HepG2 (cell line): Measurements from ENCODE around the gene COPS4. TPM values are rescaled to one million over a fixed set of nuclear protein-coding genes. Genes with fewer than 3 reads are reported as not detected.

Experiments used
- ATF2 ChIP-seq: sonication (generic); formaldehyde crosslinking; IDR thresholded peaks from 2 replicates; pipeline ENCODE4 v1.4.0; 2020; ENCODE audit warnings: missing genetic modification reagents
- EZH2 ChIP-seq: conservative IDR thresholded peaks from 2 replicates; pipeline ENCODE4 v1.6.1; 2012; ENCODE audit warnings: mild to moderate bottlenecking, low read depth, low read length, moderate library complexity
- HNF1A ChIP-seq, 2 experiments: sonication (generic) in 1 of 2; formaldehyde crosslinking in 1 of 2; IDR thresholded peaks; 2 replicates each; pipeline versions ENCODE4 v1.4.0 to v1.6.1; 2016 to 2020; ENCODE audit warnings: borderline replicate concordance in 1 of 2, low read depth in 1 of 2, mild to moderate bottlenecking in 1 of 2, missing genetic modification reagents in 1 of 2
- HNRNPH1 ChIP-seq: fragments of 200-400 bp; formaldehyde crosslinking; optimal IDR thresholded peaks from 2 replicates; pipeline ENCODE3; 2017; ENCODE audit warnings: mild to moderate bottlenecking, low read depth, low read length
- IRF2 ChIP-seq: IDR thresholded peaks from 2 replicates; pipeline ENCODE4 v1.6.1; 2018; ENCODE audit warnings: missing genetic modification reagents, missing compliant biosample characterization
- KIAA2018 ChIP-seq: sonication (generic); formaldehyde crosslinking; IDR thresholded peaks from 2 replicates; pipeline ENCODE4 v1.5.0; 2020; ENCODE audit warnings: mild to moderate bottlenecking, missing genetic modification reagents, borderline replicate concordance
- TEAD2 ChIP-seq: sonication (generic); formaldehyde crosslinking; IDR thresholded peaks from 2 replicates; pipeline ENCODE4 v1.9.0; 2021; ENCODE audit warnings: missing genetic modification reagents
- ZNF160 ChIP-seq: sonication (generic); formaldehyde crosslinking; IDR thresholded peaks from 2 replicates; pipeline ENCODE4 v1.8.0; 2022; ENCODE audit warnings: mild to moderate bottlenecking, inconsistent platforms, missing genetic modification reagents
- ZNF367 ChIP-seq: sonication (generic); formaldehyde crosslinking; IDR thresholded peaks from 2 replicates; pipeline ENCODE4 v1.4.0; 2020; ENCODE audit warnings: missing genetic modification reagents, borderline replicate concordance
- ZNF615 ChIP-seq: sonication (generic); formaldehyde crosslinking; IDR thresholded peaks from 2 replicates; pipeline ENCODE4 v1.5.0; 2020; ENCODE audit warnings: mild to moderate bottlenecking, missing genetic modification reagents, borderline replicate concordance
- ZNF781 ChIP-seq: sonication (generic); formaldehyde crosslinking; IDR thresholded peaks from 2 replicates; pipeline ENCODE4 v1.5.1; 2020; ENCODE audit warnings: borderline replicate concordance, mild to moderate bottlenecking, missing genetic modification reagents; ENCODE audit errors: not compliant biosample characterization
- ZSCAN22 ChIP-seq: sonication (generic); formaldehyde crosslinking; IDR thresholded peaks from 2 replicates; pipeline ENCODE4 v1.4.0; 2020; ENCODE audit warnings: mild to moderate bottlenecking, missing genetic modification reagents
- polyA plus RNA-seq, 8 experiments: library from polyadenylated mRNA; depleted of rRNA in 3 of 8; stranded (reverse) in 7 of 8; unstranded in 1 of 8; fragments of >200 nt; fragmentation: Illumina TruSeq in 4 of 8; extraction: Trizol in 4 of 8; gene quantifications; 2 replicates each; pipeline versions ENCODE4 v1.2.1 to v1.2.3, GENCODE V29; 2011 to 2016; ENCODE audit warnings: low read depth in 4 of 8, missing spikeins in 1 of 8, mixed read lengths in 1 of 8; ENCODE audit not compliant: insufficient read depth in 1 of 8
- total RNA-seq, 5 experiments: library from RNA; depleted of rRNA; stranded (reverse); fragments of >200 nt; fragmentation: Illumina TruSeq; extraction: Trizol; gene quantifications; 2 replicates each; pipeline ENCODE4 v1.2.3, GENCODE V29; 2016; ENCODE audit warnings: low read depth in 1 of 5

COPS4 gene
- total and polyA plus RNA-seq, 2 of the 13 experiments (the other 11 are each of a cell fraction or from before 2014, with no cell fraction given): 28.8 to 52.5 TPM

- TF ChIP-seq ATF2 (CRISPR knock-in tag) (peak; percentile 90), ZNF367 (CRISPR knock-in tag) (no peak), HNF1A (IDR thresholded peaks at IDR 0.05; ENCODE audit: low read depth) (no peak; the same call in 1 of the 2 replicates), HNF1A (CRISPR knock-in tag; IDR thresholded peaks at IDR 0.05; ENCODE audit: borderline replicate concordance) (peak; percentile 70; the same call in 1 of the 2 replicates), ZNF781 (CRISPR knock-in tag) (no peak), ZNF615 (CRISPR knock-in tag) (no peak), EZH2 (no peak), ZSCAN22 (CRISPR knock-in tag) (no peak), TEAD2 (CRISPR knock-in tag) (no peak), HNRNPH1 (no peak), ZNF160 (CRISPR knock-in tag) (no peak), KIAA2018 (CRISPR knock-in tag) (no peak), IRF2 (peak; percentile 96)
Observed at GRCh38 chr4:83012687-83013419, 22.1 kb upstream of the COPS4 start (continued).
